Measurements from ENCODE around the gene CDK5R1.

Gene CDK5R1

GRCh38 chr17:32487473-32488176 lies 832 bp downstream of the CDK5R1 start:
- TF ChIP-seq CTCF (IDR thresholded peaks at IDR 0.05; ENCODE audit: poor library complexity, severe bottlenecking) = no peak
- H3K27me3 ChIP-seq (ENCODE audit: insufficient read depth, poor library complexity, severe bottlenecking) = no peaks in the 10 kb centered on the region
- ATAC-seq (ENCODE audit: low read depth) (no peak), DNase-seq (ENCODE audit: low spot score) (no peak)
- H3K27ac ChIP-seq (ENCODE audit: poor library complexity, severe bottlenecking) = peak overlapping the region; percentile 66
- H3K4me3 ChIP-seq (ENCODE audit: severe bottlenecking) = peak overlapping the region; percentile 100
- H3K4me1 ChIP-seq (ENCODE audit: insufficient read depth, poor library complexity, severe bottlenecking) = no peaks in the 10 kb centered on the region
- peaks cover 13% of the 10 kb centered on the region for H3K36me3 ChIP-seq (ENCODE audit: low read depth)
- H3K9me3 ChIP-seq (ENCODE audit: severe bottlenecking) = no peaks in the 10 kb centered on the region

- peaks cover 13% of the 10 kb centered on the region for H3K36me3 ChIP-seq (ENCODE audit: low read depth)
- no peaks in the 10 kb centered on the region for H3K27me3 ChIP-seq (ENCODE audit: insufficient read depth, poor library complexity, severe bottlenecking)
- no peak overlapping the region for H3K4me3 ChIP-seq (ENCODE audit: severe bottlenecking)
- DNase-seq (ENCODE audit: low spot score) = no peak
- no peaks in the 10 kb centered on the region for H3K9me3 ChIP-seq (ENCODE audit: severe bottlenecking)
- ATAC-seq (ENCODE audit: low read depth) = no peak
- no peak overlapping the region for H3K27ac ChIP-seq (ENCODE audit: poor library complexity, severe bottlenecking)
- TF ChIP-seq CTCF (IDR thresholded peaks at IDR 0.05; ENCODE audit: poor library complexity, severe bottlenecking) = no peak
- no peaks in the 10 kb centered on the region for H3K4me1 ChIP-seq (ENCODE audit: insufficient read depth, poor library complexity, severe bottlenecking)
Measured at GRCh38 chr17:32488177-32488542, 1.4 kb downstream of the CDK5R1 start.

GRCh38 chr17:32488604-32489180 lies 1.9 kb downstream of the CDK5R1 start:
- no peak overlapping the region for H3K27ac ChIP-seq (ENCODE audit: poor library complexity, severe bottlenecking)
- H3K27me3 ChIP-seq (ENCODE audit: insufficient read depth, poor library complexity, severe bottlenecking) = no peaks in the 10 kb centered on the region
- H3K36me3 ChIP-seq (ENCODE audit: low read depth) = peaks cover 13% of the 10 kb centered on the region
- H3K4me3 ChIP-seq (ENCODE audit: severe bottlenecking) = no peak overlapping the region
- ATAC-seq (ENCODE audit: low read depth) (no peak), DNase-seq (ENCODE audit: low spot score) (no peak)
- TF ChIP-seq CTCF (IDR thresholded peaks at IDR 0.05; ENCODE audit: poor library complexity, severe bottlenecking) = no peak
- H3K9me3 ChIP-seq (ENCODE audit: severe bottlenecking) = no peaks in the 10 kb centered on the region
- no peaks in the 10 kb centered on the region for H3K4me1 ChIP-seq (ENCODE audit: insufficient read depth, poor library complexity, severe bottlenecking)

- H3K36me3 ChIP-seq (ENCODE audit: low read depth) = peaks cover 13% of the 10 kb centered on the region
- H3K27me3 ChIP-seq (ENCODE audit: insufficient read depth, poor library complexity, severe bottlenecking) = no peaks in the 10 kb centered on the region
- DNase-seq (ENCODE audit: low spot score) (no peak), ATAC-seq (ENCODE audit: low read depth) (no peak)
- no peak overlapping the region for H3K4me3 ChIP-seq (ENCODE audit: severe bottlenecking)
- no peaks in the 10 kb centered on the region for H3K9me3 ChIP-seq (ENCODE audit: severe bottlenecking)
- H3K4me1 ChIP-seq (ENCODE audit: insufficient read depth, poor library complexity, severe bottlenecking) = no peaks in the 10 kb centered on the region
- no peak for TF ChIP-seq CTCF (IDR thresholded peaks at IDR 0.05; ENCODE audit: poor library complexity, severe bottlenecking)
- no peak overlapping the region for H3K27ac ChIP-seq (ENCODE audit: poor library complexity, severe bottlenecking)
Measured at GRCh38 chr17:32489320-32490100, 2.7 kb downstream of the CDK5R1 start.
